Measurements from ENCODE around the gene BSN.
"Not testable (repeated sequence)": the region's sequence is repeated elsewhere in the genome, so short reads cannot be mapped to it uniquely, and the experiment has no call there.

The BSN gene

DNA sequence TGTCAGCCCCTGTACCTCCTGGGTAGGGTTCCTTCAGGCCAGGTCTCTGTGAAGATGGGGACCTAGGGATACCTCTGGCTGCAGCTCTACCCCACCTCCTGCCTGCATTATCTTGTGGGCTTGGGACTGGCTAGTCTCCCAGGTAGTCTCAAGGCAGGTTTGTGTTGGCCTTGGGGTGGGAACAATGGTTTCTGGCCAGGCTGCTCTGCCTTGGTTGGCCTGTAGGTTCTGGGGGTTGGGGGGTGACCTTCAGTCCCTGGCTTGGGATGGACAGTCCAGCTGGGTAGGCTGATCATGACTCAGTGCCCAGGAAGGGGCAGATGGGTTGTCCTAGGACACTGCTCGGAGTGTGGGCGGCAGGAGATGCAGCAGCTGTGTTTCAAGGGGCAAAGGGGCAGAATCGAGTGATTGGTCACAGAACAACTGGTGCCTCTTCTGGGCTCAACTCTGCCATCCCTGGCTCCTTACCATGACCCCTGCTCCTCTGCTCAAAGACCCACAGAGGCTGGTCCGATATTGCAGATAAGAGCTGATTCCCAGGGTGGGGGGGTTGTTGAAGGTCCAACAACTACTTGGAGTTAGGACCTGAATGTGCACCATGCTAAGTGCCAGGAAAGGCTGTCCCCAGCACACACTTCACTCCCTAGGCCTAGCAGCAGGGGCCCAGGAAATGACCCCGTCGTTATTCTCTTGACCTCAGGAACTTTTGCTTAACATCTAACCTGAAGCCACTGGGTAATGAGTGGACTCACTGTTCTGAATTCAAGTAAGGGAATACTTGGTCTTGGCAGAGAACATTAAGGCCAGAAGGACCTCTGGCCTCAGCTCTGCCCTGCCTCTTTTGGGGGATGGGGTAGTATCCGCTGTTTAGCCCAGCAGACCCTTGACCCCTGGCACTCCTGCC, 18.1 kb upstream of the BSN start:
- DNase-seq (ENCODE audit: low spot score), result no peak

- no peak for DNase-seq (ENCODE audit: low spot score)
Observed at GRCh38 chr3:49536875-49537533, 17.3 kb upstream of the BSN start.

DNA sequence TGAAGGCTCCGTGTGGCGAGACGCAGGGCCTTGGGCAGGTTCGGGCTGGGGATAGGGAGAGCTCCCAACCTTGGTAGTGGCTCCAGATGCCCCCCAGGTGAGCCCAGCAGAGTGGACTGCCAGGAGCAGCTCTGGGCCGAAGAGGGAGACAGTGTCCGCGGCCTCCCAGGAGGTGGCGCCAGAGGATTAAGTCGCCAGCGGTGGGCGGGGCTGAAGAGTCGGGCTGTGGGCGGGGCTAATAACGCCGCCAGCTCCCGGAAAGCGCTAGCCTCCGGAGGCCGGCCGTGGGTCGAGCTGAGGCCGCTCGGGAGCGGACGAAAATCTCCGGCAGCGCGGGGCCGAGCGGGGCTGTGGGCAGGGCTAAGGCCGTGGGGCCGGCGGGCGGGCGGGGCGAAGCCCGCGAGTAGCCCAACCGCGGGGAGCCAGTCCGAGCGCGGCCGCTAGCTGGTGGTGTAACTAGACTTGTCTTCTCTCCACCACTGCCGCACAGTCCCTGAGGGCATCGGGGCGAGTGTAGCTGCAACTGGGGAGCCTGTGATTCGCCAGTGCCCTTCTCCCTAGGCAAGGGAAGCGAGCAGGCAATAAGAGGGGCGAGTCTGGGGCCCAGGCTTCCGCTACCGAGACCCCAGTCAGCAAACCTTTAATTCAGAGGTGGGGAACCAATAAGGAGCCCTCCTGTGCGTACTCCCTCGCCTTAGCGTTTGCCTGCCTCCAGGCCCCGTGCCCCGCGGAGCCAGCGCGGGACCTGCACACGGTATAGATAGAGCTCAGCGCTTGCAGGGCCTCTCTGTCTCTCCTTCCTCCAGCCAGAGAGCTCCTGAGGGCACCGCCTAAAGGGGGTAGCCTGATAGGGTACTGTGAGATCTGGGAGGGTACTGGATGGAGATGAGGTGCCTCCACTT, 14.4 kb upstream of the BSN start:
- peak; percentile 90 for DNase-seq (ENCODE audit: low spot score)

- no peak for DNase-seq (ENCODE audit: low spot score)
Observed at GRCh38 chr3:49552087-49552486, 2.2 kb upstream of the BSN start.

GRCh38 chr3:49553324-49553691, 969 bp upstream of the BSN start:
- no peak for DNase-seq (ENCODE audit: low spot score)

DNA sequence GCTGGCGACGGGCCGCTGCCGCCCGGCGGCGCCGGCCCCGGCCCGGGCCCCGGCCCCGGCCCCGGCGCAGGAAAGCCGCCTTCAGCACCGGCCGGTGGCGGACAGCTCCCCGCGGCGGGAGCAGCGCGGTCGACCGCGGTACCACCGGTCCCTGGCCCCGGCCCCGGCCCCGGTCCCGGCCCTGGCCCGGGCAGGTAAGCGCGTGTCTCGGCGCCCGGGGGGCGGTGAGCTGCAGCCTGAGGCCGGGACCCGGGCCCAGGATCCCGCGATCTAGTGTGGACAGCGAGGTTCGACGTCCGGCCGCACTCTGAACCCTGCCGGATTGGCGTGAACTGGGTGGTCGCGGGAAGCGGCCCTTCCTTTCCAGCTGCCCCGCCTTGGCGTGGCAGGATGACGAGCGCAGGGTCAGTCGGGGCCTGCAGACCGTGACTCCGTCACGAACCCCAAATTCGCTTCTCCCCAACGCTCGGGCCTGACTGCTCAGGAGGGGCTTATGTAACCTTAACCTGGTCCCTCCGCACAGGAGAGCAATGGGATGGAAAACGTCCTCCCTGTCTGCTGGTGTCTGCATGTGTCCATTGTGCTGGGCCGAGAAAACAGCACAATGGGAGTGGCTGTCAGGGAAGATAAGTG, 472 bp downstream of the BSN start:
- DNase-seq (ENCODE audit: low spot score), result no peak

GRCh38 chr3:49556500-49557275, 2.4 kb downstream of the BSN start:
- DNase-seq (ENCODE audit: low spot score), result no peak

GRCh38 chr3:49563040-49563578, 8.8 kb downstream of the BSN start:
- DNase-seq (ENCODE audit: low spot score), result no peak

DNA sequence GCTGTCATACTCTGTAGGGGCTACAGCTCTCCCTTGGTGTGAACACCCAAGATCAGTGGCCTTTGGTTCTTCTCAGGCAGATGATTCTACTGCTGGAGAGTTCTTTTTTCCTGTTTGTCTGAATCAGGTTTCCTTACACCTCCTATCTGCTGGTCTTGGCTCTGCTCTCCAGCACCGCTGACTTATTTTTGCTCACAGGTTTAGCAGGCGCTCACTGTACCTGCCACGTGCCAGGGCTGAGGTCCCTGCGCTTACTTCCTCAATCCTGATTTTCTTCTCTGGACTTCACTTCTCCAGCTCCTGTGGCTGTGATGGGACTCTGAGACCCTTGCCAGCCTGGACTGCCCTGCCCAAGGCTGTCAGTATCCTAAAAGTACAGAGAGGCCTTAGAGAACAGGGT, 9.5 kb downstream of the BSN start:
- DNase-seq (ENCODE audit: low spot score), result no peak

DNA sequence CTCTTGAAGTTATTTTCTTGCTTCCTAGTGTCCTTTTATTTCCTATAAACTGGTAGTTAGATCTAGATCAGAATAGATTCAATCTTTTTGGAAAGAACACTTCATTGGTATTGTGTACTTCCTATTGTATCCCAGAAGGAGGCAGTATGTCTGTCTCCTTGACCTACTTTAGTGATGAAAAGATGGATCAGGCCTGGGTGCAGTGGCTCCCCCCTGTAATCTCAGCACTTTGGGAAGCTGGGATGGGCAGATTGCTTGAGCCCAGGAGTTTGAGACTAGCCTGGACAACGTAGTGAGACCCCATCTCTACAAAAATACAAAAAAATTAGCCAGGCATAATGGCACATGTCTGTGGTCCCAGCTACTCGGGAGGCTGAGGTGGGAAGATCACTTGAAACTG, 12.0 kb downstream of the BSN start:
- DNase-seq (ENCODE audit: low spot score), result no peak

DNA sequence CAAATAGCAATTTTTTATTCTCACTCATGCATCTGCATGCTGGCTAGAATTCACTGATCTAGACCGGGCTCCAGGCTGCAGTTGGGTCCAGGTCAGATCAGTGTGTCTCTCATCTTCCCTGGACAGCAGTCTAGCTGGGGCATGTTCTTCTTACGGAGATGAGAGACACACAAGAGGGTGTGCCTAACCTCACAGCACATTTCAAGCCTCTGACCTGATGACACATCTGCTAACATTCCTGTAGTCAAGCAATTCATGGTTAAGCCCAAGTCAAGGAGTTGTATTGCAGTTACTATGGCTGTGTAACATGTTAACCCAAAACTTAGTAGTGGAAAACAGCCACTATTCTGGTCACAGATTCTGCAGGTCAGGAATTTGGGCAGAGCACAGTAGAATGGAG, 13.1 kb downstream of the BSN start:
- DNase-seq (ENCODE audit: low spot score), result no peak

DNA sequence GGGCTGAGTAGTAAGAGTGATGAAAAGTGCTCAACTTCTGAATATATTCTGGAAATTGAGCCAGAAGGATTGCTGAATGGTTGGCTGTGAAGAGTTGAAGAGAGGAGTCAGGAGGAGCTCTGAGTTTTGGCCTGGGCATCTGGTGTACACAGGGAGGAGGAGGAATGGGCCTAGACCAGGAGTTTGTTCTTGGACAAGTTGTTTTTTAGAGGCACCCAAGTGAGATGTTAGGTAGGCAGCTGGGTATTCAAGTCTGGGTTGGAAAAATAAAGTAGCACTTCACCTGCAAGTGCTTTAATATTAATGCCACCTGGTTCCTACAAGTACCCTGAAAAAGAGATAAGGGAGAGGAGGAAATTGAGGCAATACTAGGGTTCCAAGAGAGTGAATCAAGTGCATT, 14.7 kb downstream of the BSN start:
- no peak for DNase-seq (ENCODE audit: low spot score)

- DNase-seq (ENCODE audit: low spot score), result no peak
Observed at GRCh38 chr3:49570028-49570654, 15.9 kb downstream of the BSN start.

DNA sequence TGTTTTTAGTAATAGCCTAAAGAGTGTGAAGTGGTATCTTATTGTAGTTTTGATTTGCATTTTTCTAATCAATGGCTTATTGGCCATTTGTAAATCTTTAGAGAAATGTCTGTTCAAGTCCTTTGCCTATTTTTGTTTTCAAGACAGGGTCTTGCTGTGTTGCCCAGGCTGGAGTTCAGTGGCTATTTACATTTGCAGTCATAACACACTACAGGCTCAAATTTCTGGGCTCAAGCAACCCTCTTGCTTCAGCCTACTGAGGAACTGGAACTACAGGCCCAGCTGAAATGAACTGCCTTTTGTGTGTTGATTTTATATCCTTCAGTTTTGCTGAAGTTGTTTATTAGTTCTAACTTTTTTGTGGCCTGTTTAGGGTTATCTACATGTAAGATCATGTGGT, 27.9 kb downstream of the BSN start:
- no peak for DNase-seq (ENCODE audit: low spot score)

DNA sequence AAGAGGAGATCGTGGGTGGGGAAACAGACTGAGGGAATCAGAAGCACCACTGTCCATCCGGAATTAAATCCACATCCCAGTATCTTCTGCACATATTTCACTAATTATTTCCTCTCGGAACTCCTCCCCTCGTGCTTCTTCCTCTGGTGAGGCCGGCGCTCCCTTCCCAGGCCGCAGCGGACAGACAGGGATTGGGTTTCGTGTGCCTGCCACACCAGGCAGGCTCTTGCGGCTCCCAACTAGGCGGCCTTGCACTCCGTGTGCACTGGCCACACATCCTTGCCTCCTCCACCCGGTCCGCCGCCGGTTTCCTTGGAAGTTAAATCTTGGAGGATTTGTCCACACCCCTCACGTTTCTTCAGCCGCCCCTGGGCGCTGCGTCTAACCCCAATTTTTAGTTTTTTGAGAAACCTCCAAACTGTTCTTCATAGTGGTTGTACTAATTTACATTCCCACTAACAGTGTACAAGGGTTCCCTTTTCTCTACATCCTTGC, 31.0 kb downstream of the BSN start:
- not testable (repeated sequence) for DNase-seq (ENCODE audit: low spot score)

- DNase-seq (ENCODE audit: low spot score), result no peak
Observed at GRCh38 chr3:49591615-49592014, 37.3 kb downstream of the BSN start.

GRCh38 chr3:49593041-49593440, 38.8 kb downstream of the BSN start:
- DNase-seq (ENCODE audit: low spot score), result no peak

DNA sequence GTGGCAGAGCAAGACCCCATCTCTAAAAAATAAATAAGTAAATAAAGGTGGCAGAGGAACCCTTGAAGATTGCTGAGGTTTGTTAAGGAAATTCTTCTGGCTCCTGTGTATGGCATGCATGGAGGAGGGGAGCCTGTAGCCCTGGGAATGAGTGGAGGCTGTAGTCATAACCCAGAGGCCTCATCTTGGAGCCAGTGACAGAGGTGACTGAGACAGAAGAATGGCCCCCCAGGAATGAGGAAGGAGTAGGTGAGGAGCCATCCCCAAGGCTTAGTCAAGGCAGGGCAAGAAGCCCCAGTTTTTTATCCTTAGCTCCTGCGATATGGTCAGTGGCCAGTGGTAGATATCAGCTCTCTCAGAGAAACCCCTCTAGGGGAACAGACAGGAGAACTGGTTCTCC, 46.5 kb downstream of the BSN start:
- no peak for DNase-seq (ENCODE audit: low spot score)

- DNase-seq (ENCODE audit: low spot score), result no peak
Observed at GRCh38 chr3:49601358-49602048, 47.2 kb downstream of the BSN start.

- no peak for DNase-seq (ENCODE audit: low spot score)
Observed at GRCh38 chr3:49602049-49602554, 47.8 kb downstream of the BSN start.
